ENCODE measurements around the gene EXOC3L1.

Gene EXOC3L1

GRCh38 chr16:67190448-67191399 is 788 bp upstream of the EXOC3L1 start:
- TF ChIP-seq CTCF (conservative IDR thresholded peaks at IDR 0.05): no peak
- no peak overlapping the region for H3K27ac ChIP-seq

GRCh38 chr16:67188798-67189197 is 1.1 kb downstream of the EXOC3L1 start:
- no peak for TF ChIP-seq CTCF (conservative IDR thresholded peaks at IDR 0.05)
- no peak overlapping the region for H3K27ac ChIP-seq

GRCh38 chr16:67188323-67188722 is 1.6 kb downstream of the EXOC3L1 start:
- no peak overlapping the region for H3K27ac ChIP-seq
- TF ChIP-seq CTCF (conservative IDR thresholded peaks at IDR 0.05): no peak

DNA sequence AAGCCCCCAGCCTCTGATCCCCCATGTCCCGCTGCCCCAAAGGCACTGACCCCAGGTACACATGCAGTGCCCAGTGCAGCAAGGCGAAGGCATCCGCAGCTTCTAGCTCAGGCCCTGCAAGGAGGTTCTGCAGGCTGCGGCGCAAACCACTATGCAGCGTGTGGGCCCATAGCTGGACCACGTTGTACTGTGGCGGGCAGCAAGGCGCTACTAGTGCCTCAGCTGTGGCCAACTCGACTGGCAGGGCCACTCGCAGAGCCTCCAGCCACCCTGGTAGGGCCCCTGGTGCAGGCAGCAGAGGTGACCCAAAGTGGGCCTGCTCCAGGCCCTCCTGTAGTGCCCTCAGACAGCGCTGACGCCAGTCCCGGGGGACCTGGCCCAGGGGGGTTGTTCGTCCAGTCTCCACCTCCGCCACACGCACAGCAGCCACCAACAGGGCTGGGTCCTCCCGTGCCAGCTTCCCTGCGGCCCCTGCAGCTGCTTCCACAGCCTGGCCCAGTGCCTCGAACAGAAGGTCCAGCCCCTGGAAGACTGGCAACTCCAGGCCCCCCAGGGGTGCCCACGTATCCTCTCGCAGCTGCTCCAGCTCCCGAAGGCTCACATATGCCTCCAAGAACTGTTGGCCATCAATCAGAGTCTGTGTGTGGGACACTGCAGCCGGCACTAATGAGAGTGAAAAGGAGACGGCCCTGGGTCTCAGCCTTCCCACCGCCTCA is 2.6 kb downstream of the EXOC3L1 start:
- no peak for TF ChIP-seq CTCF (conservative IDR thresholded peaks at IDR 0.05)
- no peak overlapping the region for H3K27ac ChIP-seq

DNA sequence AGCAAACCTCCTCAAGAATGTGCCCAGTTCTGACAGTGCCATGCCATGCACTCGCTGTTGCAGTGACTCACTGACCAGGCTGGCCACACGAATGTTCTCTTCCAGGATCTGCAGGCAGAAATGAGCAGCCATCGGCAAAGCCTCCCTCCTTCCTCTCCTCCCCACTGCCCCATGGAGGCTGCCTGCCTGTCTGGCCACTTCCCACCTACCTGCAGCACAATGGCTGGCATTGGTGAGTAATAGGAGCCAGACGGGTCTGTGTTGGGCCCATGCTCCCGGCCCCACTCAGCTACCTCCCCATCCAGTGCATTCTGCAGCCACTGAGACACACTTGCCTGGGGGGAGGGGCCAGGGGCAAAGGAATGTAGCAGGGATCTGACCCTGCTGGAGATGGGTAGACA is 3.4 kb downstream of the EXOC3L1 start:
- TF ChIP-seq CTCF (conservative IDR thresholded peaks at IDR 0.05): no peak
- no peak overlapping the region for H3K27ac ChIP-seq

DNA sequence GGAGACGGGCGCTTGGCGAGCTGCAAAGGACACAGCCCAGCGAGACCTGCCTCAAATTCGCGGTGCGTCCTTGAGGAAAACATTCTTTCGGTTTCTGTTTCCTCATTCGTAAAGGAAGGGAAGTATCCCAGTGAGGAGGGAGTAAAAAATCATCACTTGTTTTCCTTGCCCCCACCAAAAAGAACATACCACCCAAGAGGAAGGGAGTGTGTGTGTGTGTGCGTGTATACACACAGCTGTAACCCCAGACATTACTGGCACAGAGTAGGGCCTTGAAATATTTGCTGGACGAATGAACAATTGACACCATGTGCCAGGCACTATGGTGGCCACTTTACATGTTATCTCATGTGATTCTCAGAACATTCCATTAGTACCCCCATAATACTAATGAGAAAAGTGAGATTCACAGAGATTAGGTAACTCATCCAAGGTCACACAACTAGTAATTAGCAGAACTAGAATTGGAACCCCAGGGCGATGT is 4.2 kb downstream of the EXOC3L1 start:
- no peak overlapping the region for H3K27ac ChIP-seq
- no peak for TF ChIP-seq CTCF (conservative IDR thresholded peaks at IDR 0.05)

DNA sequence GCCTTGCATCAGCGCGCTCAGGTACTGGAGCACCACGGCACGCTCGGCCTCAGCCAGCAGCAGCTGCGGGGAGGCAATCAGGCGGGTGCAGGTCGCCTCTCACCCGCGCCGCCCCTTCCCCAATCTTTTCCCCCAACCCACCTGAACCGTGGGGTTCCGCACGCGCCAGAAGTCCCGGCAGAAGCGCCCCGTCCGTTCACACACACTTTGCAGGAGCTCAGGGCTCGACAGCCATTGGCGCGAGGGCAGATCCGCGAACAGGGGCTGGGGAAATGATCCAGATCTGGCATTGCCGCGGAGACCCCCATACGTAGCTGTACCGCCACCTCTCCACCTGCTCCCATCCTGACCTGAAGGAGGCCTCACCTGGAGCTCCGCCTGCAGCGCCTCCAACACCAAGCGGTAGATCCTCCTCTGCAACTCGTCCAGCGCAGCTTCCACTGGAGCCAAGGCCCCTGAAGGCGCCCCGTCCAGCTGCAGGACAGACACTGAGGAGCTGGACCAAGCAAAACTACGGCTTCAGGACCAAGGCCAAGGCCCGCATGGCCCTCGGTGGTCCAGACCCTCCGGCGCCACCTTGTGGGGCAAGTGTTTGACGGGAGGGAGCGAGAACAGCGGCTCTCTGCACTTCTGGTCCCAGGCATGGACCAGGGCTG is 4.8 kb downstream of the EXOC3L1 start:
- TF ChIP-seq CTCF (conservative IDR thresholded peaks at IDR 0.05): no peak
- peak overlapping the region; percentile 85 for H3K27ac ChIP-seq
